DOHH2 (cell line): ENCODE results near the gene ZNRF4.

Experiments
- H3F3A ChIP-seq: fragments of 200-600 bp; sonication (generic), shearing (Covaris generic); 2 replicates; pipeline ENCODE4 v1.6.0; 2016; ENCODE audit warnings: antibody characterized with exemption, mild to moderate bottlenecking; ENCODE audit not compliant: control insufficient read depth, insufficient read depth
- H3K27ac ChIP-seq: fragments of 200-600 bp; sonication (generic); 2 replicates; pipeline ENCODE4 v1.5.1; 2014; ENCODE audit warnings: low read depth, mild to moderate bottlenecking, low read length, moderate library complexity
- H3K27me3 ChIP-seq: fragments of 200-600 bp; sonication (generic); 2 replicates; pipeline ENCODE4 v1.6.1; 2014; ENCODE audit warnings: mild to moderate bottlenecking, low read length, mixed read lengths; ENCODE audit not compliant: control insufficient read depth
- H3K36me3 ChIP-seq: fragments of 200-600 bp; sonication (generic); 2 replicates; pipeline ENCODE4 v1.6.1; 2014; ENCODE audit warnings: mild to moderate bottlenecking, low read length, moderate library complexity, mixed read lengths; ENCODE audit not compliant: control insufficient read depth
- H3K4me1 ChIP-seq: fragments of 200-600 bp; sonication (generic); 2 replicates; pipeline ENCODE4 v1.6.1; 2014; ENCODE audit warnings: mild to moderate bottlenecking, low read length, mixed read lengths; ENCODE audit not compliant: control insufficient read depth
- H3K4me2 ChIP-seq: fragments of 200-600 bp; sonication (generic); 2 replicates; pipeline ENCODE4 v1.6.0; 2014; ENCODE audit warnings: mild to moderate bottlenecking, low read length, moderate library complexity
- H3K4me3 ChIP-seq: fragments of 200-600 bp; sonication (generic); 2 replicates; pipeline ENCODE4 v1.5.1; 2014; ENCODE audit warnings: mild to moderate bottlenecking, low read length, mixed read lengths
- H3K79me2 ChIP-seq: fragments of 200-600 bp; sonication (generic); 2 replicates; pipeline ENCODE4 v1.6.1; 2014; ENCODE audit warnings: mild to moderate bottlenecking, low read length, mixed read lengths; ENCODE audit not compliant: control insufficient read depth
- H3K9me2 ChIP-seq: fragments of 200-600 bp; sonication (generic); replicated peaks from 2 replicates; pipeline ENCODE4 v1.6.1; 2014; ENCODE audit warnings: mild to moderate bottlenecking, low read length, mixed read lengths; ENCODE audit not compliant: control insufficient read depth
- H3K9me3 ChIP-seq: fragments of 200-600 bp; sonication (generic); 2 replicates; pipeline ENCODE4 v1.6.1; 2014; ENCODE audit warnings: antibody characterized with exemption, low read length, mixed read lengths; ENCODE audit not compliant: control insufficient read depth, insufficient read depth
- H4K20me1 ChIP-seq: fragments of 200-600 bp; sonication (generic); 2 replicates; pipeline ENCODE4 v1.6.0; 2014; ENCODE audit warnings: low read depth, mild to moderate bottlenecking, antibody characterized with exemption, low read length, moderate library complexity; ENCODE audit not compliant: control insufficient read depth, insufficient read depth
- CTCF ChIP-seq: fragments of 200-600 bp; sonication (generic); IDR thresholded peaks from one replicate; pipeline ENCODE4 v1.5.1; 2014; ENCODE audit warnings: antibody characterized with exemption, mild to moderate bottlenecking, low read depth, low read length; ENCODE audit not compliant: poor library complexity, severe bottlenecking
- EZH2phosphoT487 ChIP-seq: fragments of 200-600 bp; sonication (generic); IDR thresholded peaks from 2 replicates; pipeline ENCODE4 v1.6.1; 2017; ENCODE audit warnings: borderline replicate concordance, mild to moderate bottlenecking, antibody characterized with exemption, low read length, moderate library complexity, mixed read lengths

ZNRF4 gene

GRCh38 chr19:5466072-5466471, 10.9 kb downstream of the ZNRF4 start:
- H3K27ac ChIP-seq, result no peak overlapping the region
- H3K4me3 ChIP-seq, result no peak overlapping the region
- H3F3A ChIP-seq, result no peaks in the 10 kb centered on the region
- no peaks in the 10 kb centered on the region for H3K79me2 ChIP-seq
- no peaks in the 10 kb centered on the region for H4K20me1 ChIP-seq
- H3K4me2 ChIP-seq, result no peak overlapping the region
- TF ChIP-seq CTCF, result no peak
- TF ChIP-seq EZH2phosphoT487, result no peak
- no peaks in the 10 kb centered on the region for H3K4me1 ChIP-seq
- no peaks in the 10 kb centered on the region for H3K9me2 ChIP-seq
- no peaks in the 10 kb centered on the region for H3K27me3 ChIP-seq
- no peaks in the 10 kb centered on the region; the same call in 1 of the 2 replicates for H3K9me3 ChIP-seq
- H3K36me3 ChIP-seq, result no peaks in the 10 kb centered on the region

- no peaks in the 10 kb centered on the region; the same call in 1 of the 2 replicates for H3K9me3 ChIP-seq
- no peak overlapping the region for H3K27ac ChIP-seq
- H3K4me3 ChIP-seq, result no peak overlapping the region
- H3K27me3 ChIP-seq, result no peaks in the 10 kb centered on the region
- H3K36me3 ChIP-seq, result no peaks in the 10 kb centered on the region
- H4K20me1 ChIP-seq, result no peaks in the 10 kb centered on the region
- no peak overlapping the region for H3K4me2 ChIP-seq
- H3K4me1 ChIP-seq, result no peaks in the 10 kb centered on the region
- H3K79me2 ChIP-seq, result no peaks in the 10 kb centered on the region
- TF ChIP-seq CTCF (no peak), EZH2phosphoT487 (no peak)
- no peaks in the 10 kb centered on the region for H3K9me2 ChIP-seq
- no peaks in the 10 kb centered on the region for H3F3A ChIP-seq
Measured at GRCh38 chr19:5466814-5467291, 11.6 kb downstream of the ZNRF4 start.

GRCh38 chr19:5470264-5470671, 15.1 kb downstream of the ZNRF4 start:
- no peaks in the 10 kb centered on the region for H3K4me1 ChIP-seq
- no peaks in the 10 kb centered on the region for H3K79me2 ChIP-seq
- H3K27ac ChIP-seq, result no peak overlapping the region
- H3K9me3 ChIP-seq, result no peaks in the 10 kb centered on the region
- no peak overlapping the region for H3K4me3 ChIP-seq
- no peak for TF ChIP-seq CTCF
- no peak for TF ChIP-seq EZH2phosphoT487
- no peaks in the 10 kb centered on the region for H4K20me1 ChIP-seq
- no peaks in the 10 kb centered on the region for H3K27me3 ChIP-seq
- no peak overlapping the region for H3K4me2 ChIP-seq
- H3F3A ChIP-seq, result no peaks in the 10 kb centered on the region
- no peaks in the 10 kb centered on the region for H3K9me2 ChIP-seq
- H3K36me3 ChIP-seq, result no peaks in the 10 kb centered on the region
